SIG-M5 (cell line): ENCODE data around the gene ABCC5.
"Not testable (repeated sequence)": the region's sequence is repeated elsewhere in the genome, so short reads cannot be mapped to it uniquely, and the experiment has no call there.

Source experiments
- DNase-seq: peaks from one replicate; lab custom pipeline; 2025; lab: John Stamatoyannopoulos, UW

Gene ABCC5

DNA sequence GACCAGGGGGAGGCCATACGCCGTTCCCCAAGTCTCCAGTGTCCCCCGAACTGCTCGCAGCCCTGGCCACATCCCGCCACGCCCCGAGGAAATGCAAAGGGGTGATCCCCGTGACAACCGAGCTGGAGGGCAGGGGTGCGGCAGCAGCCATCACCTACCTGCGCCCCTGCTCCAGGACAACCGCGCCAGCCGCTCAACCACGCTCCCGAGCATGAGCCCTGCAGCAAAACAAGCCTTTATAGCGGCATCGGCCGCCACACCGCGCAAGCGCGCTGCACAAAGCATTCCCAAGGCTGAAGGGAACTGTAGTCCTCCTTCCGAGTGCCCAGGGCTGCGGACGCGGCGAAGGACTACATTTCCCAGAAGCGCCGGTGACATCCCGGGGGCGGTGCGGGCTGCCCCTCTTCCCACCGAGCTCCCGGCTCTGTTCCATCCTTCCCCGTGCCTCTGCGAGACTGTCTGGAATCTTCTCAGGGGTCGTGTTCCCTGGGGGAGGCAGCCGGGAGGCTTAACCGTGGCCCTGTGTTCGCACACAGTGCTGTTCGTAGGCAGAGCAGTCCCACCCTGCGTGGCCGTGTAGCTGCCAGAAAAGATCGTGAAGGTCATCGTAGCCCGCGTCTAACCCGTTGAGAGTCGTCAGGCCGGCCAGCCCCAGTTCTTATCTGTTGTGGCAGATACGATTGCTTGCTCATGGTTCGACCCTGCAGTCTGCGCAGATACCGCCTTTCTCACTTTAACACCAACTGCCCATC, at the start of gene ABCC5:
Gene ABCC5, minus strand, starts transcription at position 213 of the 752 bp plus-strand sequence. CDS start 3,492 bp downstream, outside the sequence.
- peak; percentile 29 for DNase-seq

DNA sequence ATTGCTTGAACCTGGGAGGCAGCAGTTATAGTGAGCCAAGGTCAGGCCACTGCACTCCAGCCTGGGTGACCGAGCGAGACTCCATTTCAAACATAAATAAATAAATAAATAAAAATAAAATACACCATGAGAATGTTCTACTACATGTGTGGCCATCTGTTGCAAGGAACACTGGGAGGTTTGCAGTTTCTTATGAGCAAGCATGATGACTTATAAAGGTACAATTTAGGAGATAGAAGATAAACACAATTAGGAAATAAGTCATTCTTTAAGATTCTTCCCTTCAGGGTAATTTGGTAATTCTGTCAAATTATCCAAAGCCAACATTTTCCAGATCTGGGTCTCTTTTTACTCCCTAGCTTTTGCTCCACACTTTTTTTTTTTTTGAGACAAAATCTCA, 48.5 kb upstream of the ABCC5 start:
- no peak for DNase-seq

DNA sequence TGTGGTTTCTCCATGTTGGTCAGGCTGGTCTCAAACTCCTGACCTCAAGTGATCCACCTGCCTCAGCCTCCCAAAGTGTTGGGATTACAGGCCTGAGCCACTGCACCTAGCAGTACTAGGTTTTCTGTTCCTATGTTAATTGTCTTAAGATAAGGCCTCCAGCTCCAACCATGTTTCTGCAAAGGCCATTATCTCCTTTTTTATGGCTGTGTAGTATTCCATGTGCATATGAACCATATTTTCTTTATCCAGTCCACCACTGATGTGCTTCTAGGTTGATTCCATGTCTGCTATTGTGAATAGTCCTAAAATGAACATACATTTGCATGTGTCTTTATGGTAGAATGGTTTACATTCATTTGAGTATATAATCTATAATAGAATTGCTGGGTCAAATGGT, 45.0 kb upstream of the ABCC5 start:
- no peak for DNase-seq

DNA sequence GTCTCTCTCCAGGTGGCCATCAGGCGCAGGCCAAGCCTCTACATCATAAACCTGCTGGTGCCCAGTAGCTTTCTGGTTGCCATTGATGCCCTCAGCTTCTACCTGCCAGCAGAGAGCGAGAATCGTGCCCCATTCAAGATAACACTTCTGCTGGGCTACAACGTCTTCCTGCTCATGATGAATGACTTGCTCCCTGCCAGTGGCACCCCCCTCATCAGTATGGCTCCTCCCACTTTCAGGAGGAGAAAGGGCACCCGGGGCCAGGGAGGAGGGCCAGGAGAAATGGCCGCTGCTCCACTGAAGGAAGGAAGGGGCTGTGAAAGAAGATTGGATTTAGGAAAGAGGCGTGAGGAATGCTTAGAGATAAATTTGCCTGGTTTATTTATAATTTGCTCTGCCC, 41.7 kb upstream of the ABCC5 start:
- DNase-seq, result no peak

DNA sequence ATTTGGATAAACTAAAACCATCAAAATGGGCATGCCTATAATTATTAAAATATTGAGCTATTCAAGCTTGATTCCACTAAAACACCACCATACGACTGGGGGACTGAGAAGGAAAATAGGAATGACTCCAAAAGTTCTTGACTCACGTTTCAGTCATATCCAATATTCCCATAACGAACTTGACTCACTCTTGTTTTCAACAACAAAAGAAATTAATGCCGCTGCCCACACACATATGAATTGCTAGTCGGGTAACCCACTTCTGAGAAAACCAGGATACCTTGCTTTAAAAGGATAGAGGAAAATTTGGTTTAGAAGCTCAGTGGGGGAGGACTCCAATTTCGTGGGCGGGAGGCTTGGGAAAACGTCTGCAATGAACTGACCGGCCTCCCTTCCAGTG, 40.3 kb upstream of the ABCC5 start:
- DNase-seq, result no peak

DNA sequence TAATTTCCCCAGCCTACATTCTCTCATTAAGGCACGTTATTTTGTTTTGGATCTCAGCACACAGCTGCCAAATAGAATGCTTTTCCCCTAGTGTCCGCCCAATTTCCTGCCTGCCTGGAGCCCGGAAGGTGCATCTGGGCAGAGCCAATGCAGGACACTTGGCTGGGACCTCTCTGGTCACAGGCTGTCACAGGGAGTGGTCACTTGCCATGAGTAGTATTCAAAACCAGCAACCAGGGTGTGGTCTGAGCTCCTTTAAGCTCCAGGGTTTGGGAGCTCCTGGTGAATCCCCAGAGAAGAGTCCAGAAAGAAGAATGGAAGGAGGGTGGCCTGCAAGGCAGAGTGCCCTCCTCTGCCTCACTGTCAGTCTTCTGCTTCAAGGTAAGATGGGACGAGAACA, 35.1 kb upstream of the ABCC5 start, which contains the start of gene HTR3C:
Gene HTR3C, plus strand, starts transcription at position 281 of the 400 bp plus-strand sequence. Its CDS starts 34 bp downstream, at position 315.
- DNase-seq, result no peak

DNA sequence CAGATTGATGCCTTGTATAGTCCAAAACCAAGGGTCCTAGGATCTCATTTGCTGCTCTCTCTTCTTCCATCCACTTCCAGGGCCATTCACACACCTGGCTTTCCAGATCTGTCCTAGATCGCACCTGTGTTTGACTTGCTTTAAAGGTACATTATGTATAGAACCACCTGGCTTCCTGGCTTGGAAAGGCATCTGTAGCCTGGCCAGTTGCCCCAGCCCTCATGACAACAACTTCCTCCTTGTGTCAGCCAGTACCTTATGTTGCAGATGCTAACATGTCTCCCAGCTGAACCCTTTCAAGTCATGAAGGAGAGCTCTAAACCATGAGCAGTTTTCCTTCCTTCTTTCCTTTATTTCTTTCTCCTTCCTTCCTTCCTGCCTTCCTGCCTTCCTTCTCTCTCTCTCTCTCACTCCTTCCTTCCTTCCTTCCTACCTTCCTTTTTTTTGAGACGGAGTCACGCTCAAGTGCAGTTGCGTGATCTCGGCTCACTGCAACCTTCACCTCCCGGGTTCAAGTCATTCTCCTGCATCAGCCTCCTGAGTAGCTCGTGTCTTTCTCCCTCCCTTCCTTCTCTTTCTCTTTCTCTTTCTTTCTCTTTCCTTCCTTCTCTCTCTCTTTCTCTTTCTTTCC, 32.6 kb upstream of the ABCC5 start:
- no peak for DNase-seq

DNA sequence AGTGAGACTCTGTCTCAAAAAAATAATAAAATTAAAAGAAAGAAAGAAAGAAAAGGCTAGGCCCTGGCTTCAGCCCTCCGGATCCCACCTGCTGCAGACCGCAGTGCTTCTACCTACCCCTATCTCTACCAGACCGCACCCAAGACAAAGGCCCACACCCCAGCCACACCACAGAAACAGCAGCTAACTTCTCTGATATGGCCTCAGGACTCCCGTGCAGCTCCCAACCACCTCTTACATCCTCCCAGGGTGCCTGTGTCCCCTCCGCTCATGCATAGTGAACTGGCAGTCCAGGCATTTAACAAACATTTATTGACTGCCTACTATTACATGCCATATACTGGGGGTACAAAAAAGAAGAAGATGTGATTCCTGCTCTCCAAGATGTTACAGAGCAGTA, 28.3 kb upstream of the ABCC5 start:
- no peak for DNase-seq

DNA sequence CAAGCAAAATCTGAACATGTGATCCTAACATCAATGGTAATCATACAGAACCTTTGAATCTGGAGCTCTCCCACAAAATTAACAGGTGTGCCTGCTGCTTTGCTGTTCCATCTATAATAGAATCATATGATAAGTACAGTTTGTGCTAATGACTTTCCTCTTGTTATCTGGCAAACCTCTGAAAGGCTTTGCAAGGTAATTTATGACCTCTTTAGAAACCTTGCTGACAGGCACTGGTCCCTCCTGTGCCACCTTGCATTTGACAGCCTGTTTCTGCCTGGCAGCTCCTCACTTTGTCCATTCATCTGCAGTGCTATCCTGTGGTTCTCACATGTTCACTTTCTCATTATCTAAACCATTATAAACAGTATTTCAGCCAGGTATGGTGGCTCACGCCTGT, 24.9 kb upstream of the ABCC5 start:
- DNase-seq, result no peak

DNA sequence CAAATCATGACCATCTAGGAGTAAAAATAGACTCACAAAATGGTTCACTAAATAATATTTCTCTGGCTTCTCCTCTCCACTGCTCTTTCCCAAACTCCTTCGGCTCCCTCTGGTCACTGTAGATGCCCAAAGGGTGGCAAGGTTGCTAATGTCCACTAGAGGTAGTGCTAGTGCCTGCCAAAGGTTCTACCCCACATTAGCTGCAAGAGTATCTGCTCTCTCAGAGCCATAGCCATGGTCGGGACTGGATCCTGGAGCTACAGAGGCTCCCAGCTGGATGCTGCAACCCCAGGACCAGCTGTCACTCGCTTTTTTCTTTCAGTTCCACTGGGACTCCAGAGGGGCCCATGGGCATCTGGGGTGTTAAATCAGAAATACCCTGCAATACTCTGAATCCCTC, 22.3 kb upstream of the ABCC5 start:
- no peak for DNase-seq

DNA sequence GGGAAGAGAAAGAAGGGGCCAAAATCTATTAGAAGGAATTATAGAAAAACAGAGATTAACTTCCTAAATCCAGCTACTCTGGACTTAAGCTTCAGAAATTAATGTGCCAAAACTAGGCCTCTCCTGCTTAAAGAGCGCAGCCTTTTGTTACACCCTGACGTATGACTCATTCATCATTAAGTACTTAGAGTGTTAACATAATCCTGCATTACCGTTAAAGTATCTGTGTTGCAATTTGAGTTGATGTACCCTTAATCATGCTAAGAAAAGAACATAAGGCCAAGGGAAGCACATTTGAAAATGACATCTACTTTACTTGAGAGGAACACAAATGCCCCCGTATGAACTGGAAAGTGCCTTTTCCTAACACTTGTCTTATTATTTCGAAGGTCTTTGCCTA, 21.7 kb upstream of the ABCC5 start:
- no peak for DNase-seq

DNA sequence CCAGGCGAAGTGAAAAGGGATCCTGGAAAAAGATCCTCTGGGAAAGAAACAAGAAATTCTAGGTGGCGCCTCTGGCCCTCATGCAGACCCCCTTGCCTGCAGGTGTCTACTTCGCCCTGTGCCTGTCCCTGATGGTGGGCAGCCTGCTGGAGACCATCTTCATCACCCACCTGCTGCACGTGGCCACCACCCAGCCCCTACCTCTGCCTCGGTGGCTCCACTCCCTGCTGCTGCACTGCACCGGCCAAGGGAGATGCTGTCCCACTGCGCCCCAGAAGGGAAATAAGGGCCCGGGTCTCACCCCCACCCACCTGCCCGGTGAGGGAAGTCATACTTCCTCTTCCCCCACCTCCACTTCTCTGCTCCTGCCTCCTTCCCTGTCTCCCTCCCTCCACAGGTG, 20.6 kb upstream of the ABCC5 start:
- not testable (repeated sequence) for DNase-seq

DNA sequence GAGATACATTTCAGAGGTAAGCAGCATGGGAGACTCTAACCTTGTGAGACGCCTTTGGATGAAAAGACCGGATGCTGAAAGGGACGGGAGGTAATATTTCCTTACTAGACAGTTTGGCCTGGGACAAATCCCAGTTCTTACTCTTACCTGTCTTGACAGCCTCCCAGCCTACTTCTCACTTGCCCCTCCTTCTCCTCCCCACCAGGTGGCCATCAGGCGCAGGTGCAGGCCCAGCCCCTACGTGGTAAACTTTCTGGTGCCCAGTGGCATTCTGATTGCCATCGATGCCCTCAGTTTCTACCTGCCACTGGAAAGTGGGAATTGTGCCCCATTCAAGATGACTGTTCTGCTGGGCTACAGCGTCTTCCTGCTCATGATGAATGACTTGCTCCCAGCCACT, 20.1 kb upstream of the ABCC5 start:
- DNase-seq, result no peak

DNA sequence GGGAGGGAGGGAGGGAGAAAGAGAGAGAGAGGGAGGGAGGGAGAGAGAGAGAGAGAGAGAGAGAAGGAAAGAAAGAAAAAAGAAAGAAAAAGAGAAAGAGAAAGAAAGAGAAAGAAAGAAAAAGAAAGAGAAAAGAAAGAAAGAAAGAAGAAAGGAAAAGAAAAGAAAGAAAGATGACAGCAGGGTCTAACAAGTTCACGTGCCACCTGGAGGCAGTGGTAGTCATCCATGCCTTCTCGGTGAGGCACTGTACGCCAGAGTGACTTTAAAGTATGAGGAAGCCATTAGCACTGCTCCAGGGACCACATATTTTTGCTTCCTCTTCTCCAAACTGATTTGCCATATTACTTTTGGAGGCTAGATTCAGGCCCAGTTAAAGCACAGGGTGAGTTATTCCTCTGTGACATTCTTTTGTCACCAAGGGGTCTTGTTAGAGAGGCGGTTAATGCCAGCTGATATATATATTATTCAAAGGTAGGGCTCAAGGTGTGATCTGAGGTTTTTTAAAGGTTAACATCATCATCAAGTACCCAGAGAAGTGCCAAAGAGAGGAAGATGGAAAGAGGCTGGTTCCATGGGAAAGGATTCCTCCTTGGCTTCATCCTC, 13.6 kb upstream of the ABCC5 start, which contains the start of gene HTR3D:
Gene HTR3D, plus strand, starts transcription at position 556 of the 606 bp plus-strand sequence. Its CDS starts 0 bp downstream, at position 556.
- DNase-seq, result no peak

DNA sequence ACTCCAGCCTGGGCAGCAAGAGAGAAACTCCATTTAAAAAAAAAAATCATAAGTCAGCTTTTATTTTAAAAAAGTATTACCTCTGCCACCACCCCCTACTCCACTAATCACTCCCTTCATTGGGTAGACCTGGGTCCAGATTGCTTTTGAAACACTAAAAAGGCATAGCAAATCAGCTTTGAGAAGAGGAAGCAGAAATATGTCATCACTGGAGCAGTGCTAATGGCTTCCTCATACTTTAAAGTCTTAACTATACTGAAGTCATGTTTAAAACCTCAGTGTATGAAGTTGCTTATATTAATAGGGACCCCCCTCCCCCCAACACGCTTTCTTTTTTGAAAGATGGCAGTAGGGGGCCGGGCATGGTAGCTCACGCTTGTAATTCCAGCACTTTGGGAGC, 12.9 kb upstream of the ABCC5 start:
- no peak for DNase-seq

DNA sequence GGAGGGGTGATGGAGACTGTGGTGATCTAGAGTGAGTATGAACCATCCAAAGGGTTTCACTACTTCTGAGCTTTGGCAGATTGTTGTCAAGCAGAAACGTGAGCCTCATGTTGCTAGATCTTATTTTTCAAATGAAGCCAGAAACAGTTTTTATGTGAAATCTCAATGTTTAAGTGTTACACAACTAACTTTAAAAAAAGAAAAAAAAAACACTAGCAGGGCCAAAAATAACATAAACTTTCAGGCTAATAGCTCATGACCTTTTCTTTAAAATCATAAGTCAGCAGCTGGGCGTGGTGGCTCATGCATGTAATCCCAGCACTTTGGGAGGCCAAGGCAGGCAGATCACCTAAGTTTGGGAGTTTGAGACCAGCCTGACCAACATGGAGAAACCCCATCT, 11.8 kb upstream of the ABCC5 start:
- DNase-seq, result no peak

DNA sequence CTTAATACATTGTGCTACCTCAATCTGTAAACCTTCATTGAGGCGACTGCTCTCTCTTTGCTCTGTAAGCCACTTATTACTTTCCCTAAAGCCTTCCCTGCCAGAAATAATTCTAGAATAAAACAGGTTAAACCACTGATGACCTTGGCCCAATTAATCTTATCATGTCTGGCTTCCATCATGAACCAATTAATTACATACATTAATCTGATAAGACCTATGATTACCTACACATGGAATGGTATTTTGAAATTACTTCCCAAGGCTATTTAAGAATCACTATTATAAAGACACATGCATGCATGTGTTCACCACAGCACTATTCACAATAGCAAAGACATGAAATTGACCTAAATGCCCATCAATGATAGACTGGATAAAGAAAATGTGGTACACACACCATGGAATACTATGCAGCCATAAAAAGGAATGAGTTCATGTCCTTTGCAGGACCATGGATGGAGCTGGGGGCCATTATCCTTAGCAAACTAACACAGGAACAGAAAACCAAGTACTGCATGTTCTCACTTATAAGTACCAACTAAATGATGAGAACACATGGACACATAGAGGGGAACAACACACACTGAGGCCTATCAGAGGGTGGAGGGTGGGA, 10.7 kb upstream of the ABCC5 start:
- not testable (repeated sequence) for DNase-seq

DNA sequence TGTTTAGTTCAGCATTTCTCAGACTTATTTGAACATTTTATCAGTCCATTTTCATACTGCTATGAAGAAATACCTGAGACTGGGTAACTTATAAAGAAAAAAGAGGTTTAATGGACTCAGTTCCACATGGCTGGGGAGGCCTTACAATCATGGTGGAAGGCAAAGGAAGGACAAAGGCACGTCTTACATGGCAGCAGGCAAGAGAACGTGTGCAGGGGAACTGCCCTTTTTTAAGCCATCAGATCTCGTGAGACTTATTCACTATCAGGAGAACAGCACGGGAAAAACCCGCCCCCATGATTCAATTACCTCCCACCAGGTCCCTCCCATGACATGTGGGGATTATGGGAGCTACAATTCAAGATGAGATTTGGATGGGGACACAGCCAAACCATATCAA, 7.6 kb upstream of the ABCC5 start:
- DNase-seq, result not testable (repeated sequence)

DNA sequence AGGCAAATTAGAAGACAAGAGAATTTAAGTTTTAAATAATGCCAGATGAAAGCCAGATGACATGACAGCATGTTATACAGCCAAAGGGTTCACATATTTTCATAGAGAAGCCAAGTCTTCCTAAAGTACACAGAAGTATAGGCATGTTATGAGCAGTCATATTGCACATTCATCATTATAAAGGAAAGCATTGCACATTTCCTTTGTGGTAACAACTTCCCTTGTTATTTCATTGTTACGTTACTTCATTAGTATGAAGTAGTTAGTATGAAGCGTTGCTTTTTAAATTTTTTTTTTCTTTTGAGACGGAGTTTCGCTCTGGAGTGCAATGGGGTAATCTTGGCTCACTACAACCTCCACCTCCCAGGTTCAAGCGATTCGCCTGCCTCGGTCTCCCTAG, 4.6 kb upstream of the ABCC5 start:
- DNase-seq, result peak; percentile 44

DNA sequence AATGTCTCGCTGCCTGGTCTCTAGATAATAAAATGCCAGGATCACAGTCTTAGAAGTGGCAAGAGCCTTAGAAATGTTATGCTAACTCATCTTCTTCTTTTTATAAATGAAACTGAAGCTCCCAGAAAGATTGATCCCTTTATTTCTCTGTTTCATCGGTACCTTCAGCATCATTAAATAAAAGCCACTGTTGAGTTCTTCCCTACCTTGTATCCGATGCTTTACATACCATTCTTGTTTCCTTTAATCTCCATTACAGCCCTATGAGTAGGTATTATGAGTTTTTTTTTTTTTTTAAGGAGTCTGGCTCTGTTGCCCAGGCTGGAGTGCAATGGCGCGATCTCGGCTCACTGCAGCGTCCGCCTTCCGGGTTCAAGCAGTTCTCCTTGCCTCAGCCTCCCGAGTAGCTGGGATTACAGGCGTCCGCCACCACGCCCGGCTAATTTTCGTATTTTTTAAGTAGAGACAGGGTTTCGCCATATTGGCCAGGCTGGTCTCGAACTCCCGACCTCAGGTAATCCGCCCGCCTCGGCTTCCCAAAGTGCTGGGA, 815 bp upstream of the ABCC5 start:
- no peak for DNase-seq

DNA sequence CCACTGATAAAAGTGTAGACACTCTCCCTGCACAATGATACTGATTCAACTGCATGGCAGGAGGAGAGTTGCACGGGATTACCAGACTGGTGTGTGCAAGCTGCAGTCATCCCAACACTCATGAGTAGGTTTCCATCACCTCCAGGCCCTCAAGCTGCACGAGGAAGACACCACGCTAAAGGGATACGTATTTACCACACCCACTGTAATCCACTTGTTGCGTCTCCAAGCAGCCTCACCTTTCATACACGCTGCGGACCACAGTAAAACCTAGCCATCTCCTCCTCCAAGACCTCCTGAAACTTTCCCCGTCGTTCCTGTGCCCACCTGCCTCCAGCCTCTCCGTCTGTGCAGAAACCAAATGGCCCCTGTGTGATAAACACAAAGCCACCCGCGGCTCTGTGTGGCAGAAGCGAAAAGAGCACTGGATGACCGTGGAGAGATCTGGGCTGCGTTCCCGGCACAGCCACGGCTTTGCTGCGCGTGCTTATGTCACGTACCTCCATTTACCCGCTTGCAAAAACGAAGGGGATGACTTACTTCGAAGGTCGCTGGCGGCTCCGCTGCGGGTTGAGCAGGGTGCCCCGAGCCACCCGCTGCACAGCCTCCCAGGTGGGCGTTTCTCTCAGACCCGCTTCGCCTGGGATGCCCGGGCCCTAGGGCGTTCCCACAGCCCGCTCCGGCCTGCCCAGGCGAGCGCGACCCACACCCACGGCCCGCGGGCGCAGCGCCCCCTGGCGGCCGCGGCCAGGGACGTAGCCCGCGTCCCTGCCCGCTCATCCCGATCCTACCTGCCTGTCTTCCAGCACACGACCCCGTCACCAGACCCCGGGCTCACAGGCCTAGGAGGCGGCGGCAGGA, 643 bp downstream of the ABCC5 start:
- DNase-seq, result no peak
